Epithelial cell of prostate (primary cell): ENCODE results near the gene COMTD1.
"Not testable (repeated sequence)": the region's sequence is repeated elsewhere in the genome, so short reads cannot be mapped to it uniquely, and the experiment has no call there.

Source experiments
- DNase-seq: peaks from one replicate; pipeline ENCODE4 v3.0.0-alpha.2; 2011; ENCODE audit warnings: low read depth, low spot score
- H3K27ac ChIP-seq: fragments of 450-650 bp; 2 replicates; pipeline ENCODE4 v1.5.1; 2017; ENCODE audit warnings: mild to moderate bottlenecking

The COMTD1 gene

GRCh38 chr10:75226656-75227055, 9.1 kb downstream of the COMTD1 start:
- DNase-seq, result no peak
- peak overlapping the region; percentile 95 for H3K27ac ChIP-seq

- DNase-seq, result no peak
- H3K27ac ChIP-seq, result peak overlapping the region; percentile 95
Measured at GRCh38 chr10:75226095-75226494, 9.7 kb downstream of the COMTD1 start.

DNA sequence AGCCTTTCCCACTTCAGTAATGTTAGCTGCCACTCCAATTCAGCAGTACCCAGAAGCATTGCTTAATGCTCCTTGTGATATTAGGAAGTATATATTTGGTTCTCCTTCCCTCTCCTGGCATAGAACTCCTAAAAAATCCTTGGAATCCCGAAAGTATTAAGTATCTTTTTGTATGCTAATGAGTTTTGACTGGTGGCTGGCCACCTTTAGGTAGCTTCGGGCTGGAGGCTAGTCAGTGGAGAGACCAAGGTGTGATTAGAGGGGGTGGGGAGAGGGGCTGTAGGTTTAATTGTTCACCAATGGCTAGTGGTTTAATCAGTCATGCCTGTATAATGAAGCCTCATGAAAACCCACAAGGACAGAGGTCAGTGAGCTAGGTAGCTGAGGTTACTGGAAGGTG, 12.2 kb downstream of the COMTD1 start:
- DNase-seq, result no peak
- H3K27ac ChIP-seq, result peak overlapping the region; percentile 95

- peak overlapping the region; percentile 95 for H3K27ac ChIP-seq
- DNase-seq, result not testable (repeated sequence)
Measured at GRCh38 chr10:75221492-75221891, 14.3 kb downstream of the COMTD1 start.

- no peak for DNase-seq
- H3K27ac ChIP-seq, result peak overlapping the region; percentile 95
Measured at GRCh38 chr10:75220274-75220673, 15.5 kb downstream of the COMTD1 start.

GRCh38 chr10:75212343-75212742, 23.4 kb downstream of the COMTD1 start:
- no peak for DNase-seq
- peak overlapping the region; percentile 95 for H3K27ac ChIP-seq

- no peak for DNase-seq
- peak overlapping the region; percentile 95 for H3K27ac ChIP-seq
Measured at GRCh38 chr10:75211007-75211691, 24.6 kb downstream of the COMTD1 start.

- DNase-seq, result no peak
- peak within 1 kb of the TSS; percentile 95 for H3K27ac ChIP-seq
Measured at GRCh38 chr10:75210282-75211006, 25.3 kb downstream of the COMTD1 start, which contains the start of gene VDAC2. TSS of gene VDAC2 (plus strand) at chr10:75210796. CDS start at chr10:75211159, 363 bp downstream.

- no peak for DNase-seq
- H3K27ac ChIP-seq, result peak overlapping the region; percentile 95
Measured at GRCh38 chr10:75209921-75210281, 25.9 kb downstream of the COMTD1 start.

DNA sequence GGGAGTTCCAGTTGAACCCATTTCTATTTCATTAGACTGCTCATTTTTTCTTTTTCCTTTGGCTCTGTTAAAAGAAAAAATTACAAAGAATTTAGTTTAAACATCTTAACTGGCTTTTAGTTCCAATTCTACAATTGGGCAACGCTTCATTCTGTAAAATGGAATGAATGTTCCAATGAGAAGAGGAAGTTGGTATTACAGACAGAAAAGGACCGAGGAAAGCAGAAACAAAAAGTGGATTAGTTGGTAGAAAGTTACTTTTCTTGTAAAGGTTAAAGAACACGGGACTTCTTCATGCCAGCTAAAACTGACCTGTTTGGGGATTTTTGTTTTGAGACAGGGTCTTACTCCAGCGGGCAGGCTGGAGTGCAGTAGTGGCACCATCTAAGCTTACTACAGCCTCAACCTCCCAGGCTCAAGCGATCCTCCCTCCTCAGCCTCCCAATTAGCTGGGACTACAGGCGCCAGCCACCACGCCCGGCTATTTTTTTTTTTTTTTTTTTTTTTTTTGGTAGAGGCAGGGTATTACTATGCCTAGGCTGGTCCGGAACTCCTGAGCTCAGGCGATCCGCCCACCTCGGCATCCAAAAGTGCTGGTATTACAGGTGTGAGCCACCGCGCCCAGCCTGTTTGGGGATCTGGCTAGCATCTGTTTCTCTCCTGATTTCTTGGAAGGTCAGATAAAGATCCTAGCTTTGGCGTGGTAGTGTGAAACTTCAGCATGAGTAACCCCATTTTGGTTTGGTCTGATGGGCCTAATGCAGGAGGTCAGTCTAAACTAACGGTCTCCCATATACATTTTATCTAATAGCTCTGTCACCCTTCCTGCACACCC, 26.5 kb downstream of the COMTD1 start:
- DNase-seq, result no peak
- peak overlapping the region; percentile 95 for H3K27ac ChIP-seq

GRCh38 chr10:75208181-75208580, 27.6 kb downstream of the COMTD1 start:
- peak; percentile 97 for DNase-seq
- peak overlapping the region; percentile 95 for H3K27ac ChIP-seq

DNA sequence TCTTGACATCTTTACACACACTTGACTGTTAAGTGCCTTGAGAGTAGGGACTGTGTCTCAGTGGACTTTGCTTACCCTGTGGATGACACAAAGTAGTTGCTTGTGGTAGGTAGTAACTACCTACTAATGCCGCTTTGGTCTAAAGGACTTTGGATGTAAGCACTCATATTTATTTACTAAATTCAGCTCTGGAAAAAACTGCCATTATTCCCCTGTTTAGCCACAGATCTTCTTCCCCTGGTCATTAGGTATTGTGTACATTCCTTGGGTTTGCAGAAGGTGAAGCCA, 28.0 kb downstream of the COMTD1 start:
- peak overlapping the region; percentile 95 for H3K27ac ChIP-seq
- DNase-seq, result no peak

GRCh38 chr10:75207079-75207856, 28.5 kb downstream of the COMTD1 start:
- DNase-seq, result no peak
- H3K27ac ChIP-seq, result peak overlapping the region; percentile 95

DNA sequence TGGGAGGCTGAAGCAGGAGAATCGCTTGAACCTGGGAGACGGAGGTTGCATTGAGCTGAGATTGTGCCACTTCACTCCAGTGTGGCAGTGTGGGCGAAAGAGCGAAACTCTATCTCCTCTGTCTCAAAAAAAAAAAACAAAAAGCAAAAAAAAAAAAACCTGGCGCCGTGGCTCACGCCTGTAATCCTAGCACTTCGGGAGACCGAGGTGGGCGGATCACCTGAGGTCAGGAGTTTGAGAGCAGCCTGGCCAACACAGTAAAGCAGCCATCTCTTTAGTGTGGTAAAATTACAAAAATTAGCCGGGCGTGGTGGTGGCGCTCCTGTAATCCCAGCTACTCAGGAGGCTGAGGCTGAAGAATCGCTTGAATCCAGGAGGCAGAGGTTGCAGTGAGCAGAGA, 29.1 kb downstream of the COMTD1 start:
- H3K27ac ChIP-seq, DNase-seq: not testable (repeated sequence)

GRCh38 chr10:75205908-75206307, 29.8 kb downstream of the COMTD1 start:
- DNase-seq, result no peak
- H3K27ac ChIP-seq, result no peak overlapping the region

DNA sequence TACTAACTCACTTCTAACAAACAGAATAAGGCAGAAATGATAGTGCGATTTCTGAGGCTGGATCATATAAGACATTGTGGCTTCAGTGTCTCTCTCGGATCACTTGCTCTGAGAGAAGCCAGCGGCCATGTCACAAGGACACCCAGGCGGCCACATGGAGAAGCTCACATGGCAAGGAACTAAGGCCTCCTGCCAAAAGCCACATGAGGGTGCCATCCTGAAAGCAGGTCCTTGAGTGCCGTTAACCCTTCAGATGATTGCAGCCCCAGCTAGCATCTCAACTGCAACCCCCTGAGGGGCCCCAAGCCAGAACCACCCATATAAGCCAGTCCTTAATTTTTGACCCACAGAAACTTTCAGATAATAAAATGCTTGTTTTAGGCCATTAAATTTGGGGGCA, 32.0 kb downstream of the COMTD1 start:
- no peak overlapping the region for H3K27ac ChIP-seq
- no peak for DNase-seq

DNA sequence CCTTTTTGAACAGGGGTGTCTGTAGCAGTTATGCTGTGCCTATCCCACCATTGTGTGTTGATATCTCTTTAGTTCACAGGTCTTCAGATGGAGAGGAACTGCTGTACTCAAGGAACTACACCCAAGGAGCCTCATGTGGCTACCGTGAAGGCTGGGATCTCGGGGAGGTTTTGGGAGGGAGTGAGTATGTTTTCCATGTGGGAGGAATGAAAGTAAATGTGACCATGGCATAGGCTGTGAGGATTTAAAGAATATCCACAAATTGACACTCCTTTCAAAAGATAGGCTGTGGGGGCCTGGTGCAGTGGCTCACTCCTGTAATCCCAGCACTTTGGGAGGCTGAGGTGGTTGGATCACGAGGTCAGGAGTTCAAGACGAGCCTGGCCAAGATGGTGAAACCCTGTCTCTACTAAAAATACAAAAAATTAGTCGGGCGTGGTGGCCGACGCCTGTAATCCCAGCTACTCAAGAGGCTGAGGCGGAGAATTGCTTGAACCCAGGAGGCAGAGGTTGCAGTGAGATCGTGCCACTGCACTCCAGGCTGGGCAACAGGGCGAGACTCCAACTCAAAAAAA, 32.6 kb downstream of the COMTD1 start:
- DNase-seq, result not testable (repeated sequence)
- H3K27ac ChIP-seq, result peak overlapping the region; percentile 66

- no peak for DNase-seq
- peak overlapping the region; percentile 66 for H3K27ac ChIP-seq
Measured at GRCh38 chr10:75202321-75203045, 33.3 kb downstream of the COMTD1 start.

GRCh38 chr10:75201793-75202307, 33.9 kb downstream of the COMTD1 start:
- peak overlapping the region; percentile 66 for H3K27ac ChIP-seq
- no peak for DNase-seq
